Calu3 (cell line): ENCODE measurements around the gene SERGEF. TPM values are rescaled to one million over a fixed set of nuclear protein-coding genes. Genes with fewer than 3 reads are reported as not detected.

Experiments
- BruUV-seq: library from RNA; stranded (reverse); fragments of 400-500 nt; replicated peaks from 2 replicates; lab custom pipeline; 2021; lab: Mats Ljungman, UMichigan
- CTCF ChIA-PET: fragments of 300-600 bp; sonication (Branson Sonifier 250); formaldehyde crosslinking; loops from one replicate; lab custom pipeline; 2022; ENCODE audit warnings: antibody characterized with exemption; lab: Charles Lee
- DNase-seq: peaks from one replicate; pipeline ENCODE4 v3.0.0; 2022
- H3K27ac Mint-ChIP-seq: one replicate; pipeline ENCODE4 v1.8.0; 2022; ENCODE audit warnings: mixed read lengths; ENCODE audit not compliant: unreplicated experiment
- H3K27me3 Mint-ChIP-seq: one replicate; pipeline ENCODE4 v1.8.0; 2022; ENCODE audit warnings: mixed read lengths; ENCODE audit not compliant: unreplicated experiment
- H3K36me3 Mint-ChIP-seq: one replicate; pipeline ENCODE4 v1.8.0; 2022; ENCODE audit warnings: mild to moderate bottlenecking, moderate library complexity, mixed read lengths; ENCODE audit not compliant: insufficient read depth, unreplicated experiment
- H3K4me1 Mint-ChIP-seq: one replicate; pipeline ENCODE4 v1.8.0; 2022; ENCODE audit warnings: mild to moderate bottlenecking, low read depth, mixed read lengths; ENCODE audit not compliant: unreplicated experiment
- H3K4me3 Mint-ChIP-seq: one replicate; pipeline ENCODE4 v1.8.0; 2022; ENCODE audit warnings: mild to moderate bottlenecking, low read depth, moderate library complexity, mixed read lengths; ENCODE audit not compliant: unreplicated experiment
- H3K9me3 Mint-ChIP-seq: one replicate; pipeline ENCODE4 v1.8.0; 2022; ENCODE audit warnings: low read depth, mixed read lengths; ENCODE audit not compliant: unreplicated experiment
- intact Hi-C: fragments of 100-400 bp; cut with micrococcal nuclease; formaldehyde crosslinking; loops from one replicate; pipeline ENCODE4 v1.10.0; 2022; ENCODE audit not compliant: unreplicated experiment
- total RNA-seq: library from RNA; stranded (reverse); gene quantifications from 2 replicates; pipeline ENCODE4 v1.2.3, GENCODE V29; 2022
- TF ChIP-seq, protein P1 (sequence below): fragments of 200-600 bp; IDR thresholded peaks from one replicate; pipeline ENCODE4 v1.8.0; 2022; ENCODE audit warnings: antibody characterized with exemption; ENCODE audit not compliant: unreplicated experiment

Gene SERGEF
- total RNA-seq, 1 experiment from 2014 or later: 28.1 TPM

GRCh38 chr11:17775035-17775348 lies 237.9 kb downstream of the SERGEF start:
- Mint-ChIP-seq H3K4me1 (no peaks in the 10 kb centered on the region), H3K36me3 (peaks cover 4% of the 10 kb centered on the region), H3K27ac (no peak overlapping the region), H3K9me3 (no peaks in the 10 kb centered on the region), H3K4me3 (no peak overlapping the region), H3K27me3 (peaks cover 98% of the 10 kb centered on the region)
- intact Hi-C loops: no loop called here
- CTCF ChIA-PET: interaction anchor here (1.1 kb wide), 1 partner anchor 44 kb away, joined by 4 read pairs; no protein-coding TSS in a partner anchor
- no peak for DNase-seq
- BruUV-seq: no TSS peak
- TF ChIP-seq, protein P1, sequence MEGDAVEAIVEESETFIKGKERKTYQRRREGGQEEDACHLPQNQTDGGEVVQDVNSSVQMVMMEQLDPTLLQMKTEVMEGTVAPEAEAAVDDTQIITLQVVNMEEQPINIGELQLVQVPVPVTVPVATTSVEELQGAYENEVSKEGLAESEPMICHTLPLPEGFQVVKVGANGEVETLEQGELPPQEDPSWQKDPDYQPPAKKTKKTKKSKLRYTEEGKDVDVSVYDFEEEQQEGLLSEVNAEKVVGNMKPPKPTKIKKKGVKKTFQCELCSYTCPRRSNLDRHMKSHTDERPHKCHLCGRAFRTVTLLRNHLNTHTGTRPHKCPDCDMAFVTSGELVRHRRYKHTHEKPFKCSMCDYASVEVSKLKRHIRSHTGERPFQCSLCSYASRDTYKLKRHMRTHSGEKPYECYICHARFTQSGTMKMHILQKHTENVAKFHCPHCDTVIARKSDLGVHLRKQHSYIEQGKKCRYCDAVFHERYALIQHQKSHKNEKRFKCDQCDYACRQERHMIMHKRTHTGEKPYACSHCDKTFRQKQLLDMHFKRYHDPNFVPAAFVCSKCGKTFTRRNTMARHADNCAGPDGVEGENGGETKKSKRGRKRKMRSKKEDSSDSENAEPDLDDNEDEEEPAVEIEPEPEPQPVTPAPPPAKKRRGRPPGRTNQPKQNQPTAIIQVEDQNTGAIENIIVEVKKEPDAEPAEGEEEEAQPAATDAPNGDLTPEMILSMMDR: no peak

GRCh38 chr11:17774232-17775034 lies 238.4 kb downstream of the SERGEF start:
- BruUV-seq: no TSS peak
- H3K9me3 Mint-ChIP-seq: no peaks in the 10 kb centered on the region
- H3K4me3 Mint-ChIP-seq: no peak overlapping the region
- H3K27me3 Mint-ChIP-seq: peaks cover 98% of the 10 kb centered on the region
- CTCF ChIA-PET: interaction anchor here (0.5 to 1.1 kb wide), 2 partner anchors 43 to 204 kb away, joined by 4 read pairs; no protein-coding TSS in a partner anchor
- TF ChIP-seq, protein P1: no peak
- no peak overlapping the region for H3K27ac Mint-ChIP-seq
- intact Hi-C loops: no loop called here
- DNase-seq: no peak
- H3K4me1 Mint-ChIP-seq: no peaks in the 10 kb centered on the region
- peaks cover 4% of the 10 kb centered on the region for H3K36me3 Mint-ChIP-seq

GRCh38 chr11:17773674-17774073 lies 239.2 kb downstream of the SERGEF start:
- intact Hi-C loops: no loop called here

GRCh38 chr11:17772704-17773600 lies 239.9 kb downstream of the SERGEF start:
- H3K4me1 Mint-ChIP-seq: no peaks in the 10 kb centered on the region
- BruUV-seq: no TSS peak
- H3K4me3 Mint-ChIP-seq: no peak overlapping the region
- DNase-seq: no peak
- H3K27ac Mint-ChIP-seq: no peak overlapping the region
- intact Hi-C loops: no loop called here
- no peaks in the 10 kb centered on the region for H3K9me3 Mint-ChIP-seq
- CTCF ChIA-PET: interaction anchor here (0.7 kb wide), 1 partner anchor 139 kb away, joined by 8 read pairs; no protein-coding TSS in a partner anchor
- peaks cover 98% of the 10 kb centered on the region for H3K27me3 Mint-ChIP-seq
- H3K36me3 Mint-ChIP-seq: peaks cover 8% of the 10 kb centered on the region
- TF ChIP-seq, protein P1: no peak

More at GRCh38 chr11:17773674-17774073, 239.2 kb downstream of the SERGEF start:
- TF ChIP-seq, protein P1: no peak
- DNase-seq: no peak
- no peaks in the 10 kb centered on the region for H3K4me1 Mint-ChIP-seq
- no TSS peak for BruUV-seq
- H3K36me3 Mint-ChIP-seq: peaks cover 4% of the 10 kb centered on the region
- peaks cover 98% of the 10 kb centered on the region for H3K27me3 Mint-ChIP-seq
- H3K27ac Mint-ChIP-seq: no peak overlapping the region
- CTCF ChIA-PET: interaction anchor here (0.5 kb wide), 1 partner anchor 205 kb away, joined by 4 read pairs; no protein-coding TSS in a partner anchor
- no peaks in the 10 kb centered on the region for H3K9me3 Mint-ChIP-seq
- H3K4me3 Mint-ChIP-seq: no peak overlapping the region
